DND-41 (cell line): ENCODE data around the gene MIGA1.

ENCODE experiments used
- ATAC-seq: fragments of 200-7000 bp; cut with Tn5 transposase; 3 replicates; pipeline ENCODE4 v1.9.1; 2021; ENCODE audit warnings: low read depth; ENCODE audit not compliant: insufficient read depth
- DNase-seq: peaks from one replicate; pipeline ENCODE4 v3.0.0-alpha.2; 2020
- H2AFZ ChIP-seq: 2 replicates; pipeline ENCODE4 v1.6.0; 2012; ENCODE audit warnings: low read depth, low read length
- H3K27ac ChIP-seq: 2 replicates; pipeline ENCODE4 v1.5.1; 2012; ENCODE audit warnings: low read length, inconsistent platforms
- H3K27me3 ChIP-seq: fragments of 200-600 bp; sonication (generic); 2 replicates; pipeline ENCODE4 v1.6.0; 2012; ENCODE audit warnings: low read length, mild to moderate bottlenecking, inconsistent platforms; ENCODE audit not compliant: insufficient read depth, poor library complexity
- H3K36me3 ChIP-seq: 2 replicates; pipeline ENCODE4 v1.5.1; 2012; ENCODE audit warnings: low read length, inconsistent platforms; ENCODE audit not compliant: insufficient read depth
- H3K4me1 ChIP-seq: 2 replicates; pipeline ENCODE4 v1.5.1; 2012; ENCODE audit warnings: mild to moderate bottlenecking, low read length; ENCODE audit not compliant: insufficient read depth
- H3K4me2 ChIP-seq: 2 replicates; pipeline ENCODE4 v1.6.0; 2012; ENCODE audit warnings: mild to moderate bottlenecking, moderate library complexity, low read length, inconsistent platforms; ENCODE audit not compliant: insufficient read depth
- H3K4me3 ChIP-seq, 2 experiments: fragments of 200-600 bp in 1 of 2; shearing (Covaris generic) in 1 of 2; 2 replicates each; pipeline ENCODE4 v1.5.1; 2012 to 2016; ENCODE audit warnings: inconsistent platforms in 2 of 2, low read length in 2 of 2, mild to moderate bottlenecking in 2 of 2, low read depth in 1 of 2, moderate library complexity in 1 of 2
- H3K79me2 ChIP-seq: 2 replicates; pipeline ENCODE4 v1.6.0; 2012; ENCODE audit warnings: low read length, inconsistent platforms; ENCODE audit not compliant: insufficient read depth
- H3K9ac ChIP-seq: 2 replicates; pipeline ENCODE4 v1.6.0; 2012; ENCODE audit warnings: low read depth, mild to moderate bottlenecking, inconsistent platforms, low read length, moderate library complexity
- H3K9me3 ChIP-seq: 2 replicates; pipeline ENCODE4 v1.5.1; 2012; ENCODE audit warnings: low read length, moderate library complexity, mild to moderate bottlenecking, inconsistent platforms; ENCODE audit not compliant: insufficient read depth, severe bottlenecking
- H4K20me1 ChIP-seq: 2 replicates; pipeline ENCODE4 v1.6.0; 2012; ENCODE audit warnings: low read length; ENCODE audit not compliant: insufficient read depth
- EZH2 ChIP-seq: IDR thresholded peaks from 3 replicates; pipeline ENCODE4 v1.6.1; 2012; ENCODE audit warnings: borderline replicate concordance, low read depth, mild to moderate bottlenecking, moderate library complexity, low read length, inconsistent platforms; ENCODE audit not compliant: severe bottlenecking
- TF ChIP-seq, protein P1 (sequence below): IDR thresholded peaks from 2 replicates; pipeline ENCODE4 v1.5.1; 2012; ENCODE audit warnings: borderline replicate concordance, low read length, moderate library complexity, mild to moderate bottlenecking; ENCODE audit not compliant: poor library complexity, severe bottlenecking; ENCODE audit errors: extremely low read depth

The MIGA1 gene

DNA sequence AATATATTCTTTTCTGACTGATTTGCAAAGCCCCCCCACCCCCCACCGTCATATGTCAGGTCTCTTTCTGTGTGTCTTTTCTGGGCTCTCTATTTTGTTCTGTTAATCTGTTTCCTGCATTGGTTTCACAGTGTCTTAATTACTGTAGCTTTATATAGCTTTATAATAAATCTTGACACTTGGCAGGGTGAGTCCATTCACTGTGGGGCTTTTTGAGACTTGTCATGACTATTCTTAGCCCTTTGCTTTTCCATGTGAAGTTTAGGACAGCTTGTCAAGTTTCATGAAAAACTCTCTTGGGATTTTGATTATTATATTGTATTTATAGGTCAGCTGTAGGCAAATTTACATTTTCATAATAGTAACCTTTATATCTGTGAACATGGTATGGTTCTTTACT is 50.4 kb downstream of the MIGA1 start:
- no peak for DNase-seq
- no peak for TF ChIP-seq EZH2
- TF ChIP-seq, protein P1, sequence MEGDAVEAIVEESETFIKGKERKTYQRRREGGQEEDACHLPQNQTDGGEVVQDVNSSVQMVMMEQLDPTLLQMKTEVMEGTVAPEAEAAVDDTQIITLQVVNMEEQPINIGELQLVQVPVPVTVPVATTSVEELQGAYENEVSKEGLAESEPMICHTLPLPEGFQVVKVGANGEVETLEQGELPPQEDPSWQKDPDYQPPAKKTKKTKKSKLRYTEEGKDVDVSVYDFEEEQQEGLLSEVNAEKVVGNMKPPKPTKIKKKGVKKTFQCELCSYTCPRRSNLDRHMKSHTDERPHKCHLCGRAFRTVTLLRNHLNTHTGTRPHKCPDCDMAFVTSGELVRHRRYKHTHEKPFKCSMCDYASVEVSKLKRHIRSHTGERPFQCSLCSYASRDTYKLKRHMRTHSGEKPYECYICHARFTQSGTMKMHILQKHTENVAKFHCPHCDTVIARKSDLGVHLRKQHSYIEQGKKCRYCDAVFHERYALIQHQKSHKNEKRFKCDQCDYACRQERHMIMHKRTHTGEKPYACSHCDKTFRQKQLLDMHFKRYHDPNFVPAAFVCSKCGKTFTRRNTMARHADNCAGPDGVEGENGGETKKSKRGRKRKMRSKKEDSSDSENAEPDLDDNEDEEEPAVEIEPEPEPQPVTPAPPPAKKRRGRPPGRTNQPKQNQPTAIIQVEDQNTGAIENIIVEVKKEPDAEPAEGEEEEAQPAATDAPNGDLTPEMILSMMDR: no peak

DNA sequence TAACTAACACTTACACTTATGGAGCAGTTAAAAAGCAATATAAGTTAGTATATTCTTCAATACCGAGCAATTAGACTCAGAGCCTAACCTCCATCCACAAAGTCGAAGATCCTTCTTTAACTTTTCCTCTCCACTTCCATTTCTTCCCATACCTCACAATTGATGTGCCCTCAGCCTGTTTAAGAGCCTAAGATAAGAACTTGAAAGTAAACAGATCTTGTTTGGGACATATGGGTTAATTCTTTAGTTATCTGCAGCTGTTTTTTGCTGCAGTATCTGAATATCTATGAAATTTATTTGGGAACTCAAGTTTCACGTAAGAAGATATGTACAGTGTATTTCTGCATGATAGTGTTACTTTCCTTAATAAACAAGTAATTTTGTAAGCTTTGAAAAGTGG is 51.5 kb downstream of the MIGA1 start:
- DNase-seq: no peak
- no peaks in the 10 kb centered on the region for H3K27me3 ChIP-seq
- no peaks in the 10 kb centered on the region for H3K4me1 ChIP-seq
- no peak overlapping the region for H3K9ac ChIP-seq
- no peak for TF ChIP-seq EZH2
- TF ChIP-seq, protein P1: no peak
- H3K27ac ChIP-seq: no peak overlapping the region
- no peak overlapping the region for H3K4me2 ChIP-seq
- no peak overlapping the region for H2AFZ ChIP-seq
- H3K9me3 ChIP-seq: no peaks in the 10 kb centered on the region
- no peak overlapping the region for H3K4me3 ChIP-seq
- no peaks in the 10 kb centered on the region for H3K79me2 ChIP-seq
- H4K20me1 ChIP-seq: no peaks in the 10 kb centered on the region
- ATAC-seq: no peak
- H3K36me3 ChIP-seq: peaks cover 56% of the 10 kb centered on the region

More for the DNA sequence above, 50.4 kb downstream of the MIGA1 start:
- no peak overlapping the region for H2AFZ ChIP-seq
- no peaks in the 10 kb centered on the region for H3K9me3 ChIP-seq
- no peaks in the 10 kb centered on the region for H4K20me1 ChIP-seq
- no peaks in the 10 kb centered on the region for H3K79me2 ChIP-seq
- H3K27me3 ChIP-seq: no peaks in the 10 kb centered on the region
- no peak for ATAC-seq
- H3K9ac ChIP-seq: no peak overlapping the region
- H3K4me3 ChIP-seq: no peak overlapping the region
- no peak overlapping the region for H3K4me2 ChIP-seq
- H3K36me3 ChIP-seq: peaks cover 64% of the 10 kb centered on the region
- H3K27ac ChIP-seq: no peak overlapping the region
- H3K4me1 ChIP-seq: no peaks in the 10 kb centered on the region

DNA sequence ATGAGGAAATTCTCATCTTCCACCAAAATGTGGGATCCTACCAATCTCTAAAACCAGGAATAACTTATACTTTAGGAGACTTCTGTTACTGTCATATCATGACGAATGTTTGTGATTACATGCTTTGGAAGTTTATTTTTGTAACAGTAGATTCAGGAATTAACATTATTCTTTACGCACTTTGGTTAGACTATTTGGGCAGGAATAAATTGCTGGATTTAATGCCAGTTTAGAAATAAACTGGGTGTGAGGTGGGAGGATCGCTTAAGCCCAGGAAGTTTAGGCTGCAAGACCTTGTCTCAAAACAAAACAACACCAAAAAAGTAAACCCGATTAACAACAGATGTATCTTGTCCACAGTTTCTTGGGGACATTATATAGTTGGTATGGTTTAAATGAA is 52.1 kb downstream of the MIGA1 start:
- H3K27me3 ChIP-seq: no peaks in the 10 kb centered on the region
- H3K4me2 ChIP-seq: no peak overlapping the region
- TF ChIP-seq EZH2: no peak
- H3K4me1 ChIP-seq: no peaks in the 10 kb centered on the region
- no peaks in the 10 kb centered on the region for H3K9me3 ChIP-seq
- no peak overlapping the region for H3K27ac ChIP-seq
- peaks cover 59% of the 10 kb centered on the region for H3K36me3 ChIP-seq
- no peaks in the 10 kb centered on the region for H4K20me1 ChIP-seq
- DNase-seq: no peak
- no peak overlapping the region for H3K4me3 ChIP-seq
- no peak for ATAC-seq
- H2AFZ ChIP-seq: no peak overlapping the region
- no peaks in the 10 kb centered on the region for H3K79me2 ChIP-seq
- H3K9ac ChIP-seq: no peak overlapping the region

DNA sequence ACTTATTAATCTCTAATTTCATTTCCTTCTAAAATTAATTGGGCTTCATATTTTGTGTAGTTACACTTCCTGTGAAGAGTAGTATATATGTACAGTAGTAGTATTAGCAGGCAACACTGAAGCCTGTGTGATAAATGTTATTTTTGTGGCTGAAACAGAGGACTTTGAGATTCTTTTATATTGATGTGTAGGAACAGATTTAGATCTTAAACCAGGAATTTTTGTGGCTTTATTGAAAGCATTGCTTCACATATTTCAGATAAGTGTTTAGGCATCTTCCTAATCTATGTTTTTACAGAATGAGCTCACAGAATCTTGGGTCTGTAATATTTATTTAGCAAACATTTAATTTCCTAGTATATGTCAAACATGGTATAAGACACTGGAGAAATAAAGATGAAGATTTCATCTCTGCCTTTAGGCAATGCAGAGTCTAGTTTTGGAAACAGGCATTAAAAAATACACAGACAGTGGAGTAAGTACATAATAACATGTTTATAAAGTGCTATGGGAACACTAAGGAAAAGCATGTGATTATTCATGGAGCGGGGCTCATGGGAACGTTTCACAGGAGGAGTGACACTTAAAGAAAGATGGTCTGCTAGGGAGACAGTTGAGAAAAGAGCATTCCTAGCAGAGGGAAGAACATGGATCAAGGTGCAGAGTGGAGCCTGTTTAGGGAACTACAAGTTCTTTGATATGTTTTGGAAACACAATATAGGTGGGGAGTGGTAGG is 52.7 kb downstream of the MIGA1 start:
- Histone ChIP-seq H3K36me3 (peaks cover 56% of the 10 kb centered on the region), H3K4me2 (no peak overlapping the region), H2AFZ (no peak overlapping the region), H3K9ac (no peak overlapping the region), H3K79me2 (no peaks in the 10 kb centered on the region), H3K27me3 (no peaks in the 10 kb centered on the region), H4K20me1 (no peaks in the 10 kb centered on the region), H3K4me1 (no peaks in the 10 kb centered on the region), H3K4me3 (no peak overlapping the region), H3K27ac (no peak overlapping the region), H3K9me3 (no peaks in the 10 kb centered on the region)
- TF ChIP-seq EZH2: no peak
- TF ChIP-seq, protein P1: no peak
- DNase-seq (no peak), ATAC-seq (no peak)
